Stimulated activated CD8-positive, alpha-beta memory T cell treated with anti-CD3 and anti-CD28 coated beads, Interleukin-12 subunit alpha, Interleukin-12 subunit beta, amount 100 ng/mL, for 4 hours (primary cell): ENCODE measurements around the gene CCL1.
"Not testable (repeated sequence)": the region's sequence is repeated elsewhere in the genome, so short reads cannot be mapped to it uniquely, and the experiment has no call there.

Source experiments
- DNase-seq: peaks from one replicate; pipeline ENCODE4 v3.0.0-alpha.2; 2020; ENCODE audit warnings: low read depth

The CCL1 gene

DNA sequence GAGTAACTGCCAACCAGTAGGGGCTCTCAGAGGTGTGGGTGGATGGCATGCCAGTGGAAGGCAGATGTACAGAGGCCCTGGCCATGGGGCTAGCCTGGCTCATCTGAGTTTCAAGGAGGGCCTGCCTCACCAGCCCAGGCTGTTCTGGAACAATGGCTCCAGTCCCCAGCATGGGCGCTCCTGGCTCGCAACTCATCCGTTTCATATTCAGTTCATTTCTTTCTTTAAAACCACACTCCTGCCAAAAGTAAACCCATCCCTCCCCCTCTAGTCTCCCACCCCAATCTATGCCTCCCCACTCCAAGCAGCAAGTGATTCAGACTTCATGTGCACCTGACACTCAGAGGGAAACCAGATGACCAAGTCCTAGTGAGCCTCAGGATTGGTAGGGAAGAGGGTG, 4.4 kb downstream of the CCL1 start:
- DNase-seq, result no peak

DNA sequence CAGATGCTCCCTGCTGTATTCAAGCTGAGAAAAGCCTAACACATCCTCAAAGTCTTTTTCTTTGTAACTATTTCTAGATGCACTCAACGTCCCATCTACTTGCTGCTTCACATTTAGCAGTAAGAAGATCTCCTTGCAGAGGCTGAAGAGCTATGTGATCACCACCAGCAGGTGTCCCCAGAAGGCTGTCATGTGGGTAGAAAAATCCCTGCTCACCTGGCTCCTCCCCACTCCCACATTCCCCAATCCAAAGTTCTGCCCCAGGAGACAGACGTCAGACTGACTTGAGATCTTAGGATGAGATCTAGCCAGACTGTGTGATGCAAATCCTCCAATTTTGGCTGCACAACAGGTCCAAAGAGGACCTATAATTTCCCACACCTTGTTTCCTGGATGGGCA, 5.6 kb downstream of the CCL1 start:
- DNase-seq, result no peak

DNA sequence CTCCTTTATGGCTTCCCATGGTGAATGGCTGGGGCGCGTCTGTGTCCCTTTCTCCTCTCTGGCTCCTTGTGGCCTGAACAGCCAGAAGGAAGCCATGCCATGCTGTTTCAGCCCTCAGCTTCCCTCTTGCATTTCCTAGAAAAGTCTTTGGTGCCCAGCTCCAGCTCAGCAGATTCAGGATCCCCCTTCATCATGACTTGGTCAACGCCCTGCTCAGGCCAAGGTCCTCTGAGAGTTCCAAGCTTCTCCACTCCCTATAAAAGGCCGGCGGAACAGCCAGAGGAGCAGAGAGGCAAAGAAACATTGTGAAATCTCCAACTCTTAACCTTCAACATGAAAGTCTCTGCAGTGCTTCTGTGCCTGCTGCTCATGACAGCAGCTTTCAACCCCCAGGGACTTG, 6.8 kb downstream of the CCL1 start, which contains the start of gene CCL13:
CCL13 (plus strand) TSS at position 287 of the 400 bp plus-strand sequence; CDS start at position 334, 47 bp downstream.
- DNase-seq, result no peak

DNA sequence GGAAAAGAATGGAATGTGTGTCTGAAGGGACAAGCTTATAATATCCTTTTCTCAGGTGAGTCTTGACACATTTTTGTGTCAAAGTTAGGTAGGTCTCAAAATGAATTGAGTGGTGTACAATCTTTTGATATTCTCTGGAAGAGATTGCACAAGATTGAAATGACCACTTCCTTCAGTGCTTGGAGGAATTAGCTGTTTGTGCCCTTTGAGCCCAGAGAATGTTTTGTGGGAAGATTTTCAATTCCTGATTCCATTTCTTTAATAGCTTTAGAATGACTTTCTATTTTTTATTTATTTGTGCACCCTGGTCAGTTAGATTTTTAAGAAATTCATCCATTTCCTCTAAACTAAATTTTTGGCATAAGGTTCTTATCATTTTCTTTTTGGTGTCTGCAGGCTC, 8.4 kb downstream of the CCL1 start:
- DNase-seq, result no peak

DNA sequence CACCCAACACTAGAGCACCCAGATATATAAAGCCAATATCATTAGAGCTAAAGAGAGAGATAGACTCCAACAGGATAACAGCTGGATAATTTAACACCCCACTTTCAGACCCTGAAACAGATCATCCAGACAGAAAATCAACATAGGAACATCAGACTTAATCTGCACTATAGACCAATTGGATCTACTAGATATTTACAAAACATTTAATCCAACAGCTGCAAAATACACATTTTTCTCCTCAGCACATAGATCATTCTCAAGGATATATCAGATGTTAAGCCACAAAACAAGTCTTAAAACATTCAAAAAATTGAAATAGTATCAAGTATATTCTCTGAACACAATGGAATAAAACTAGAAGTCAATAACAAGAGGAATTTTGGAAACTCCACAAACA, 10.8 kb downstream of the CCL1 start:
- no peak for DNase-seq

DNA sequence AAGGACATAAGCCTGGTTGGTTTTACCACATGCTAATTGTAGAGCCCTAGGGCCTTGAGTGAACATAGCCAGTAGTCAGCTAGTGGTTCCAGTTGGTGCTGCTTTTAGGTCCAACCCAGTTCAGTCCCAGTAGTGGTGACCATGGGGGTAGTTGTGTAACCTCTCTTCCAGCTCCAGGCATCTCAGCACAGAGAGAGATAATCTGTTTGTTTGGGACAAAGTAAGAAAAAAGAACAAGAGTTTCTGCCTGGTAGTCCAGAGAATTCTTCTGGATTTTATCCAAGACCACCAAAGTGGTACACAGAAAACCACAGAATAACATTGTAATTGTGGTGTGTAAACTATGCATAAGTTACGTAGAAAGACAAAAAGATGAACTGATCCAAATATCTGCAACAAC, 11.9 kb downstream of the CCL1 start:
- DNase-seq, result no peak

DNA sequence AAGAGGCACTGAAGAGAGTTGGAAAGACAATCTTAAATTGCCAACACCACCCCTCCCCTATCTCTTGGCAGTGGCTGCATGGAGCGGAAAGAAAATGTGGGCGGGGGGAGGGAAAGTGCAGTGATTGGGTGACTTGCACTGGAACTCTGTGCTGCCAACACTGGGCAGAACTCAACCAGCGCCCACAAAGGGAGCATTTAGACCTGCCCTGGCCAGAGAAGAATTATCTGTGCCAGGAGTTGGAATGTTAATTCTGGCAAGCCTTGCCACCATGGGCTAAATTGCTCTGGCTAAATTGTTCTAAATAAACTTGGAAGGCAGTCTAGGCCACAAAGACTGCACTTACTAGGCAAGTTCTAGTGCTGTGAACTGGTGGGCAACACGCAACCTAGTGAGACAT, 13.3 kb downstream of the CCL1 start:
- DNase-seq, result no peak

DNA sequence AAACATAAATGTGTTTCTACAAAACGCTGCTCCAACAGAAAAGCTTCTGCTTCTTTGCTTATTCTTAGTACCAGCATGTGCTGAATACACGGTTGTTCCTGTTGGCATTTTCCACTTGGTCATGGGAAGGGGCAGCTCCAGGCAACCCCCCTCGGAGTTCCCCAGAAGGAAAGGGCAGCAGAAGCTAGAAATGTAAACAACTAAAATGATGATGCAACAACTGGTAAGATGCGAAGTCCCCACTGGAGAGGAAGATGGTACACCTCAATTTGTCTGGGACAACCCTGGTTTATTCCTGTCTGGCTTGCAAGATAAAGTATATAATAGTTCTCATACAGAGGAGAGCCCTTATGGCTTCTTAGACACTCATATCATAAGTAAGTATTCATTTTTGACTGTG, 16.0 kb downstream of the CCL1 start:
- no peak for DNase-seq

DNA sequence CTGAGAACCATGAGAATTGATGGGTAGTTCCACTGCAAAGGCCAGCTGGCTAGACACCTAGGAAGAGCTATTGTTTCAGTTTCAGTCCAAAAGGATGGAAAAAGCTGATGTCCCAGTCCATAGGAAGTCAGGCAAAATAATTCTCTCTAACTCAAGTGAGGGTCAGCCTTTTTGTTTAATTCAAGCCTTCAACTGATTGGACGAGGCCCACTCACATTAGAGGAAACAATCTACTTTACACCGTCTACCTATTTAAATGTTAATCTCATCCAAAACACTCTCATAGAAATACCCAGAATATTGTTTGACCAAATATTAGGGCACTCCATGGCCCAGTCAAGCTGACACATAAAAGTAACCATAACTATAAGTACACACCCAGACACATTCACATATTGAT, 21.1 kb downstream of the CCL1 start:
- DNase-seq, result no peak

DNA sequence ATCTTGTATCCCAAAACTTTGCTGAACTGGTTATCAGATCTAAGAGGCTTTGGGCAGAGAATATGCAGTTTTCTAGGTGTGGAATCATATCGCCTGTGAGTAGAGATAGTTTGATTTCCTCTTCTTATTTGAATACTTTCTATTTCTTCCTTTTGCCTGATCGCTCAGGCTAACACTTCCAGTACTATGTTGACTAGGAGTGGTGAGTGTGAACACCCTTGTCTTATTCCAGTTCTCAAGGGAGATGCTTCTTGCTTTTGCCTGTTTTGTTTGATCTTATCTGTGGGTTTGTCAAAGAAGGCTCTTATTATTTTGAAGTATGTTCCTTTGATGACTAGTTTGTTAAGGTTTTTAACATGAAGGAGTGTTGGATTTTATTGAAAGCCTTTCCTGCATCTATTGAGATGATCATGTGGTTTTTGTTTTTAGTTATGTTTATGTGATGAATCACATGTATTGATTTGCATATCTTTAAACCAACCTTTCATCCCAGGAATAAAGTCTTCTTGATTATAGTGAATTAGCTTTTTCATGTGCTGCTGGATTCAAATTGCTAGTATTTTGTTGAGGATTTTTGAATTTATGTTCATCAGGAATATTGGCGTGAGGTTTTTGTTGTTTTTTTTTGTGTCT, 23.8 kb downstream of the CCL1 start:
- no peak for DNase-seq

DNA sequence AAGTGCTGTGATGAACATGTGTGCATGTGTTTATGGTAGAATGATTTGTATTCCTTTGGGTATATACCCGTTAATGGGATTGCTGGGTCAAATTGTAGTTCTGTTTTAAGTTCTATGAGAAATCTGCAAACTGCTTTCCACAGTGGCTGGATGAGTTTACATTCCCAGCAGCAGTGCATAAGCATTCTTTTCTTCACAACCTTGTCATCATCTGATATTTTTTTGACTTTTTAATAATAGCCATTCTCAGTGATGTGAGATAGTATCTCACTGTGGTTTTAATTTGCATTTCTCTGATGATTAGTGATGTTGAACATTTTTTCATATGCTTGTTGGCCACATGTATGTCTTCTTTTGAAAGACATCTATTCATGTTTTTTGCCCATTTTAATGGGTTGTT, 25.3 kb downstream of the CCL1 start:
- no peak for DNase-seq

DNA sequence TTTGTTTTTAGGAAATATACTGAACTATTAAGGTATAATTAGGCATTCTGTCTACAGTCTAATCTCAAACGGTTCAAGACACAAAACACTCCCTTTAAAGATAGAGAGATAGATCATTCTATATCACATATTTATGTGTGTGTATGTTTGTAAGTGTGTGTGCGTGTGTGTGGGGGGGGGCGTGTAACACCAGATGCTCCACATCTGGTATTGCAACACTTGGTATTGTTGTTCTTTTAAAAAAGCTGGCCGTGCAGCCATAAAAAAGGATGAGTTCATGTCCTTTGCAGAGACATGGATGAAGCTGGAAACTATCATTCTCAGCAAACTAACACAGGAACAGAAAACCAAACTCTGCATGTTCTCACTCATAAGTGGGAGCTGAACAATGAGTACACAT, 35.5 kb downstream of the CCL1 start:
- DNase-seq, result not testable (repeated sequence)

DNA sequence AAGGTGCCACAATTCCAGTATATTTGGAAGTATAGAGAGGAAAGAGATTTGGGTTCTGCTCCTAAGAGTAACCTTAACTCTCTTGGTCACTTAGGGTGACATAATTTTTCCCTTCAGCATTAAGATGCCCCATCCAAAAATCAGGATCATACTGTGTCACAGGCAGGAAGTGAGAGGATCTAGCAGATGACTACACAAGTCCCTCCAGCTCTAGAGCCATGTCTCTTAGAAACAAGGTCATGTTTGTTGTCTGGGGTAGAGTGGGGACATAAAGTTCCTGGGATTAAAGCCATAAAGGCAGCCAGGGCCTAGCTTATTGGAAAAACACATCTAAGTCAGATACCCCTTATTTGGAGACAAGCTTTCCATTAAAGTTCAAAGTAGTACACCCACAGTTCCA, 41.1 kb downstream of the CCL1 start:
- DNase-seq, result no peak

DNA sequence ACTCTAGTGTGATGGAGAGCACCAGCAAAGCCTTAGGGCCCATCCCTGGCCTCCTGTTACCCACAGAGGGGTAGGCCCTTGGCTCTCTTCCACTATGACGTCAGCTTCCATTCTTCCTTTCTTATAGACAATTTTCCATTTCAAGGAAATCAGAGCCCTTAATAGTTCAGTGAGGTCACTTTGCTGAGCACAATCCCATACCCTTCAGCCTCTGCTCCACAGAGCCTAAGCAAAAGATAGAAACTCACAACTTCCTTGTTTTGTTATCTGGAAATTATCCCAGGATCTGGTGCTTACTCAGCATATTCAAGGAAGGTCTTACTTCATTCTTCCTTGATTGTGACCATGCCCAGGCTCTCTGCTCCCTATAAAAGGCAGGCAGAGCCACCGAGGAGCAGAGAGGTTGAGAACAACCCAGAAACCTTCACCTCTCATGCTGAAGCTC, 44.0 kb downstream of the CCL1 start, which contains the start of gene CCL8:
CCL8 (plus strand) TSS at position 397 of the 445 bp plus-strand sequence. CDS start 67 bp downstream, outside the sequence.
- DNase-seq, result no peak

DNA sequence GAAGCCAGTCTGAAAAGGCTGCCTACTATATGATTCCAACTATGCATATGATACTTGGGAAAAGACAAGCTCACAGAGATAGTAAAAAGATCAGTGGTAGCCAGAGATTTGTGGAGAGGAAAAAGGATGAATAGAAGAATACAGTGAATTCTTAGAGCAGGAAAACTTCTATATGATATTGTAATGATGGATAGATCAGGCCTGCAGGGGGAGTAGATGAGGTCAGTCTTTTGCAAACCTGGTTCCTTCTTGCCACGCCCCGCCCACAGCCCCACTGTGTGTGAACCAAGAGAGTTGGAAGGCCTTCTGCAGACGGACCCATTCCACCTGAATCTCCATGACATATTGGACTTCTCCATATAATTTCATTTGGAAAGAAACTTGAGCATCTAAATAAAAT, 44.6 kb downstream of the CCL1 start:
- DNase-seq, result no peak

DNA sequence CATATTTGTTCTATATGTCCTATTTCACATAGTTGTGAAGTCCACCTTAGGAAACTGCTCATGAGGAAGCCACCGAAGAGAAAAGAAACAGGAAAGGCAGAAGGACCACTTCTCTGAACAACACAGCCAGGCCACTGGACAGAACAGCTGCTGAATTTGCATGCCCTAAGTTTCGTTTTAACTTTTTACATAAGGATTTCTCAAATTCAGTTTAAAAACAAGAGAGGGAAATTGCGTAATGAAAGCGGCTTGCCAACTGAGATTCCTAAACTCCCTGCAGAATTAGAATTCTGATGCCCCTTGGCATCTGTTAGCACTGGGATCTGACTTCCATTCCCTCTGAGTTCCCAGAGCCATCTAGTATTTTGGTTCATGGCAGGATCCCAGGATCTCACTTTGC, 48.8 kb downstream of the CCL1 start:
- DNase-seq, result no peak

DNA sequence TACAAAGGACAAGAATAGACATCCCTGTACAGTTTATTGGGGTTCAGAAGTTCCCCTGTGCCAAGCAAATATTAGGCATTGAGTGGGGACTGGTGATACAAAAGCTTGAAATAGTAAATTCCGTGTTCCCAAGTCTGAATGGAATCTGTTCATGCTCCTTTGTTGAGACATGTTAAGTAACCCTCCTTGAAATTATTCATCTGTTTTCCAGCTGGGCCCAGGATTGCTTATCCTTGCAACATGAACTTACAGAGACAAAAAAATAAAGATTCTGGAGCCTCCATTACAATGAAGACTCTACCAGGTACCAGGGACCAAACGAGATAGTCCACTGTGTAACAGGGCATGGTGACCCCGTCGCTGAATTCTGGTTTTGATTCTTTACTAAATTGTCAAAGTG, 49.9 kb downstream of the CCL1 start:
- no peak for DNase-seq

DNA sequence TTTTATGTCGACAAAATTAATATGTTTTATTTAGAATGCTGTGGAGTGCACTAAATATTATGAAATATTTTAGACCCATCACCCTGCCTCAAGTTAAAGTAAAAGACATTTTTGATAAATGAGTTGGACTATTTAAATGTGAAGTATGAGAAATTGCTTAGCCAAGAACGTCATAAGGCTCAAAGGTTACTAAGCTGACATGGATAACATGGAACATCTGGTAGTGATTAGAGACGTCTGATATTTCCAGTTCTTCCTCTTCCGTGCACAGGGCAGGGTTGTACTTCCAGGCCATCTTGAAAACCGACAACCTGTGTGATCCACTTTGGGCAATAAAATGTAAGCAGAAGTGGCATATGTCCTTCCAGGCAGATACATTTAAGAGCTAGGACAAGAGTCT, 51.0 kb downstream of the CCL1 start:
- DNase-seq, result no peak

DNA sequence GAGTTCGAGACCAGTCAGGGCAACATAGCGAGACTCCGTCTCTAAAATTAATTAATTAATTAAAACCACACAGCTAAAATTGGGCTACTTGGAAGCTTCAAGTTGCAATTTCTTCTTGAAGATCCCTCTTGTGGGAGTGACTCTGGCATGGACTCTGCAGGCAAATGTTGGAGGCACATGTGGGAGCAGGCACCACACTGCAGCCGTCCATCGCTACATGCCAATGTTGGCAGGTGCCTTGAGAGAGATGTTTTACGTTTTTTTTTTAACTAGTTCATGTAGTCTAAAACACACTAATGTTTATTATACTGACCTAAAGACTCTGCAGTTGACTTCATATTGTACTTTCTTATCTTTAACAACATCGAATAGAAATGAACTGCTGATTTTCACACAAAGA, 51.7 kb downstream of the CCL1 start:
- DNase-seq, result no peak
